HG02798 (cell line): ENCODE results near the gene GH1.
"Not testable (repeated sequence)": the region's sequence is repeated elsewhere in the genome, so short reads cannot be mapped to it uniquely, and the experiment has no call there.

Experiments used
- ATAC-seq: cut with Tn5 transposase; IDR thresholded peaks from one replicate; pipeline ENCODE4 v1.9.1; 2021; ENCODE audit warnings: mild to moderate bottlenecking; ENCODE audit not compliant: unreplicated experiment, poor library complexity

The GH1 gene

GRCh38 chr17:63928172-63928666, 9.6 kb upstream of the GH1 start:
- no peak for ATAC-seq

- peak; percentile 24 for ATAC-seq
Measured at GRCh38 chr17:63927464-63928171, 9.0 kb upstream of the GH1 start.

- ATAC-seq: no peak
Measured at GRCh38 chr17:63926164-63926563, 7.5 kb upstream of the GH1 start.

- no peak for ATAC-seq
Measured at GRCh38 chr17:63925615-63926014, 7.0 kb upstream of the GH1 start.

- not testable (repeated sequence) for ATAC-seq
Measured at GRCh38 chr17:63922402-63922801, 3.8 kb upstream of the GH1 start.

GRCh38 chr17:63920779-63921178, 2.1 kb upstream of the GH1 start:
- not testable (repeated sequence) for ATAC-seq

- ATAC-seq: not testable (repeated sequence)
Measured at GRCh38 chr17:63920050-63920449, 1.4 kb upstream of the GH1 start.

- peak; percentile 79 for ATAC-seq
Measured at GRCh38 chr17:63919311-63919723, 678 bp upstream of the GH1 start.

- ATAC-seq: no peak
Measured at GRCh38 chr17:63918305-63918704, 334 bp downstream of the GH1 start.

GRCh38 chr17:63917646-63918045, 993 bp downstream of the GH1 start:
- no peak for ATAC-seq

GRCh38 chr17:63917206-63917605, 1.4 kb downstream of the GH1 start:
- ATAC-seq: not testable (repeated sequence)

- no peak for ATAC-seq
Measured at GRCh38 chr17:63916566-63917185, 2.0 kb downstream of the GH1 start.

GRCh38 chr17:63915753-63916152, 2.9 kb downstream of the GH1 start:
- ATAC-seq: not testable (repeated sequence)

- ATAC-seq: no peak
Measured at GRCh38 chr17:63914471-63914870, 4.2 kb downstream of the GH1 start.

GRCh38 chr17:63911657-63912100, 7.0 kb downstream of the GH1 start:
- ATAC-seq: no peak

- no peak for ATAC-seq
Measured at GRCh38 chr17:63911041-63911635, 7.5 kb downstream of the GH1 start, which contains the start of gene CSHL1. CSHL1 (minus strand) TSS chr17:63911258; CDS start chr17:63911196, 62 bp downstream.

GRCh38 chr17:63910096-63910495, 8.5 kb downstream of the GH1 start:
- no peak for ATAC-seq

GRCh38 chr17:63909586-63909985, 9.1 kb downstream of the GH1 start:
- ATAC-seq: not testable (repeated sequence)

GRCh38 chr17:63907161-63907778, 11.4 kb downstream of the GH1 start:
- ATAC-seq: not testable (repeated sequence)

- not testable (repeated sequence) for ATAC-seq
Measured at GRCh38 chr17:63904796-63905195, 13.8 kb downstream of the GH1 start.

GRCh38 chr17:63903787-63904201, 14.8 kb downstream of the GH1 start:
- not testable (repeated sequence) for ATAC-seq
